ENCODE data around the gene SAPCD2.
A peak's percentile ranks its signal among the peaks of the same experiment; 100 is the strongest.

SAPCD2 gene

DNA sequence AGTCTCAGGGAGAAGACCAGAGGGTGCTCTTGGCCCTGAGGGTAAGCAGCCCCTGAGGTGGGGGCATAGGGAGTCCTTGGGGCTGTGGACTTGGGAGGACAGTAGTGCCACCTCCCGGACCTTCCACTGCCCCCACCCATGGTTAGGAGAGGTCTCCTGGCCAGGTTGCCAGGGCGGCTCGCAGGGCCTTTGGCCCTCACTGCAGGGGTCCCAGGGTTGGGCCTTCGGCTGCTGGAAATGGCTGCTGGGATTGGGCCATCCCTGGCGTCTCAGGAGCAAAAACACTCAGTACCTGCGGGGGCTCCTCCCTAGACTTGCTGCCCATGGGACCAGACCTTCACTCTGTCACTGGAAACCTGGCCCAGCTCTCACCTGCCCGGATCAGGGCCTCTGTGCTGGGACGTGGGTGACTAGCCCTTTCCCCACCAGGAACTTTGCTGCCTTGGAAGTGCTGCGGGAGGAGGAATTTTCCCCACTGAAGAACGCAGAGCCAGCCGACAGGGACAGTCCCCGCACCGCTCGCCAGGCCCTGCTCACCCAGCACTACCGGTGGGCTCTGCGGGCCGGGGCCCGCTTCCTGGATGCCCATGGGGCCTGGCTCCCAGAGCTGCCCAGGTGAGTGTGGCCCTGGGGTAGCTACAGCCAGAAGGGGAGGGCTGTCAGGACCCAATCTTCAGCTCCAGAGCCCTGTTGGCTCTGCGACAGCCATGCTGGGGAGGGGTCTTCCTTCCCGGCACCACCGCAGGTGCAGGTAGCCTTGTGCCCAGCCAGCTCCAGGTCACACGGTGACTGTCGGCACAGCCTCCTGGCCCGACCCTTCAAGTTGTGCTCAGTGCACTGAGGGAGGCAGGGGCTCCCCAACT lies 10.1 kb upstream of the SAPCD2 start:
- no peak for DNase-seq

DNA sequence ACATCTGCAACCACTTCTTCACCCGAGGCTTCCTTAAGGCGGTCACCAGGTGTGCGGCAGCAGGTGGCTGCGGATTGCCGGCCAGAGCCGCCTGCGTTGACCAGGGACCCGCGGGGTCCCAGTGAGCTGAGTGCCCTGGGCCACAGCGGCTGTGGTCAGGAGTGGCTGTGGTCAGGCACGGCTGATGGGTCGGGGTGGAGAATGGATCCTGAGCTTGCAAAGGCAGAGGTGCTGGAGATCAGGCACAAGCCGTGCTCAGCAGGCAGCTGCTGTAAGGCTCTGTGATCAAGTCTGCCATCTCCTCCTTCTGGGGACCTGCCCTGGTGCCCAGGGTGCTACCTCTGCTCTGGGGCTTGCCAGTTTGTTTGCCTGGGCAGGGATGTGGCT lies 9.0 kb upstream of the SAPCD2 start:
- DNase-seq, result no peak

DNA sequence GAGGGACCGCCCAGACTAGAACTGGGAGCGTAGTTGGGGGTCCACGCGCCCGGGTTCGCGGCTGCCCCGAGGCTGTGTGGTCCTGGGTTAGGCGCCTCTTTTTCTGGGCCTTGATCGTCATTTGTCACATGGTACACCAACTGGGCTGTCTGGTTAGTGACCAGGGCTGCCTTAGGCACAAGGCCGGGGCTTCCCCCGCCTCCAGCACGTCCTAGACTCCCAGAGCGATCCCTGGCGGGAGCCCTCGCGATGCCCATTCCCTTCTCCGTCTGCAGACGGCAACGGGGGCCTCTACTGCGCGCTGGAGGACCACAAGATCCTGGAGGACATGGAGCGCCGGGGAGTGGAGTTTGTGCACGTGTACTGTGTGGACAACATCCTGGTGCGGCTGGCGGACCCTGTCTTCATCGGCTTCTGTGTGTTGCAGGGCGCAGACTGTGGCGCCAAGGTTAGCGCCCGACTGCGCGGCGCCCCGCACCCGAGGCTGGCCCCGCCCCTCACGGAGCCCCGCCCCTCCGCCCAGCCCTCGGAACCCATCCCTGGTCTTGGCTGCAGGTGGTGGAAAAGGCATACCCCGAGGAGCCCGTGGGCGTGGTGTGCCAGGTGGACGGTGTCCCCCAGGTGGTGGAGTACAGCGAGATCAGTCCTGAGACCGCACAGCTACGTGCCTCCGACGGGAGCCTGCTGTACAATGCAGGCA lies 8.5 kb upstream of the SAPCD2 start:
- no peak for DNase-seq

DNA sequence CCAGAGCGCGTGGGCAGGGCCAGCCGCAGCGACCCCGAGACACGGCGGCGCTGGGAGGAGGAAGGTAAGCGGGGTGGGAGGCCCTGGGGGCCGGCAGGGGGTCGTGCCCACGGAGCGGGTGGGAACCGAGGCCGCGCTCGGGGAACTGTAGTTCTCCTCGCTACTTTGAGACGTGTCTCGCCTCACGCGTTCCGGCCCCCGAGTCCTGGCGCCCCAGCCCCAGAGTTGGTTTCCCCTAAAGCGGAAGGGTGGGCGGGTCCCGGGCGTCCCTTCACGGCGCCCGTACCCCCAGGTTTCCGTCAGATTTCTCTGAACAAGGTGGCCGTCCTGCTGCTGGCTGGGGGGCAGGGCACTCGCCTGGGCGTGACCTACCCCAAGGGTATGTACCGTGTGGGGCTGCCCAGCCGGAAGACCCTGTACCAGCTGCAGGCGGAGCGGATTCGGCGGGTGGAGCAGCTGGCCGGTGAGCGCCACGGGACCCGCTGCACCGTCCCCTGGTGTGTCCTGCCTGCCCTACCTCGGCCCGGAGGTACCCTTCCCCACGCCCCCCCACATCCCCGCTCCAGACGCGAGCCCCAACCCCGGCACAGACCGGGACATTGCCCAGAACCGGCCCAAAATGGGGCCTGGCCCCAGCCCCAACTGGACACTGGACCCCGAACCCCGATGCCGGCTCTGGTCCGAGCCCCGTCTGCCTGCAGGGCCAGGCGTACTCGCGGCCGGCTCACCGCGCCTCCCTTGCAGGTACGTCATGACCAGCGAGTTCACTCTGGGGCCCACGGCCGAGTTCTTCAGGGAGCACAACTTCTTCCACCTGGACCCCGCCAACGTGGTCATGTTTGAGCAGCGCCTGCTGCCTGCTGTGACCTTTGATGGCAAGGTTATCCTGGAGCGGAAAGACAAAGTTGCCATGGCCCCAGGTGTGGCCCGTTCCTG lies 7.7 kb upstream of the SAPCD2 start:
- peak; percentile 74 for DNase-seq

DNA sequence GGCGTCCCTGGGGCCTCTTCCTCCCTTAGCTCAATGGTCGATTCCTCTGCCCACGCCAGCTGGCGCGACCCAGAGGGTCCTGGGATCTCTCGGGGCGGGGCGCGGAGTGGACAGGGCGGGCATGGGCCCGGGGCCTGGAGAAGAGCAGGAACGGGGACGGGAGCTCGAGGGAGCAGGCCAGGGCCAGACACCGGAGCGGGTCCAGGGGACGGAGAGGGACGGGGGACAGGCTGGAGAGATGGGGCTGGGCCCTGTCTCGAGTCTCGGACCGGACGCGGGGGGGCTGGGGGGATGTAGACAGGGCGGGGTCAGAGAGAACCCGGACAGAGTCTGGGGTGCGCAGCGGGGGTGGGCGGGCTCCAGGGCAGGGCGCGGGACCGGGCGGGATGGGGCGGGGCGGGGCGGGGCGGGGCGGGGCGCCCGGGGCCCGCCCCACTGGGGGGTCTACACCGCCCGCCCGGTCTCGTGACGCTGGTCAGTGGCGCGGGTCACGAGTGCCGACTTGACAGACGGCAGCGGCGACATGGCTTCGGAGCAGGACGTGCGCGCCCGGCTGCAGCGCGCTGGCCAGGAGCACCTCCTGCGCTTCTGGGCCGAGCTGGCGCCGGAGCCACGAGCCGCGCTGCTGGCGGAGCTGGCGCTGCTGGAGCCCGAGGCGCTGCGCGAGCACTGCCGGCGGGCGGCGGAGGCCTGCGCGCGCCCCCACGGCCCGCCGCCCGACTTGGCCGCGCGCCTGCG lies 6.8 kb upstream of the SAPCD2 start, which contains the start of gene UAP1L1:
Gene UAP1L1, plus strand, starts transcription at position 508 of the 738 bp plus-strand sequence. Its CDS starts 16 bp downstream, at position 524.
- peak; percentile 84 for DNase-seq

DNA sequence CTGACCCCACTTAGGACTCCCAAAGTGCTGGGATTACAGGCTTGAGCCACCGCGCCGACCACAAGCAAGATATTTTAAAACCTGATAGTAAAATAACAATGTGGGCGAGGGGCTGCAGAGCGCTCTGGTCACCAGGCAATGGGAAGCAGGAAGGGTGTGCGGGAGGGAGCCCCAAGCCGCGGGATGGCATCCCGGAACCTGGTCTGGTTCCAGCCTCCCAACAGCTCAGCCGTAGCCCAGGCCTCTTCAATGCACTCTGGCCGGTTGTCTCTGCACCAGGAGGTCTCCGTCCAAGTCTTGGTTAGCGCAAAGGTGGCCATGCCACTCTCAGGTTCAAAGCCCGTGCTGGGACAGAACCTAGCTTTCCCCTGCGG lies 6.3 kb upstream of the SAPCD2 start:
- DNase-seq, result no peak

DNA sequence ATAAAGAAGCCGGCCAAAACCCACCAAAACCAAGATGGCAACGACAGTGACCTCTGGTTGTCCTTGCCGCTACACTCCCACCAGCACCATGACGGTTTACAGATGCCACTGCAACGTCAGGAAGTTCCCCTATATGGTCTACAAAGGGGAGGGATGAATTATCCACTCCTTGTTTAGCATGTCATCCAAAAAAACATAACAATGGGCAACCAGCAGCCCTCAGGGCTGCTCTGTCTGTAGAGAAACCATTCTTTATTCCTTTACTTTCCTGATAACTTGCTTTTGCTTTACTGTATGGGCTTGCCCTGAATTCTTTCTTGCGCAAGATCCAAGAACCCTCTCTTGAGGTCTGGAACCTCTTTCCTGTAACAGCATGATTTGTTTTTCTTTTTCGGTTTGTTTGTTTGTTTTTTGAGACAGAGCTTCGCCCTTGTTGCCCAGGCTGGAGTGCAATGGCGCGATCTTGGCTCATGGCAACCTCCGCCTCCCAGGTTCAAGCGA lies 5.0 kb upstream of the SAPCD2 start:
- no peak for DNase-seq

DNA sequence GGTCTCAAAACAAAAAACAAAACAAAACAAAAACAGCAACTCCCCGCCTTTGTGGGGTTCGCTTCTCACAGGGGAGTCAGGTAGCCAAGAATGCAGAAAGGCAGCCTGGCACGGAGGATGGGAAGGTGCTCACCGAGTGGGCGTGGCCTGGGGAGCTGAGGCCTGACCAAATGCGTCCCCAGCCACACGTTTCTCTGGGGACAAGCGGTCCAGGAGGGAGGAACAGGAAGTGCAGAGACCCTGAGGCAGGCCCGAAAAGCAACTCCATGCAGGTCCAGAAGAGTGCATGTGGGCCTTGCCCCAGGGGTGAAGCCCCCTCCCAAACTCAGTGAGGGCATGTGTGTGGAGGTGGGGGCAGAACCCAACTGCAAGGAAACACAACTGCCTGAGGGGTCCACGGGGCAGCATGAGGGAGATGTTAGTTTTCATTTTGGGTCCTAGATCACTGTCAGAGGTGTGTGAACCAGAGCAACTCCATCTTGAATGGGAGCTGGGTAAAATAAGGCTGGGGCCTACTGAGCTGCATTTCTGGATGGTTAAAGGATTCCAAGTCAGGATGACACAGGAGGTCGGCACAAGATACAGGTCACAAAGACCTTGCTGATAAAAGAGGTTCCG lies 4.4 kb upstream of the SAPCD2 start:
- no peak for DNase-seq

DNA sequence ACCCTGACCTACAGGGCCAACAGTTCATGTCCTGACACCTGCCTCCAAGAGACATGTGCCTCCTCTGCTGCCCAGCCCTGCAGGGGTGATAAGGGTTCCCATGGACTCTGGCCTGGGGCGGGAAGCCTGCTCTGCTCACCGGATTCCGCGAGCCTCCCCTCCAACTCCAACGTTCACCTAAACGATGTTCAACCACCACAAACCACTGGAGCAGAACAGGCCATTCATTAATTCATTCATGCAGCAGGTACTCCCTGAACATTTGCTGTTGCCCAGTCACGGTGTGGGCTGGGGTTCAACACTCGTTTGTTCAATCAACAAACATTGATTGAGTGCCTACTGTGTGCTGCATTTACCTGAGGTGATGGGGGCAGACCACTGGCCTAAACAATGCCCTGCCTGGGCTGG lies 3.6 kb upstream of the SAPCD2 start:
- no peak for DNase-seq

DNA sequence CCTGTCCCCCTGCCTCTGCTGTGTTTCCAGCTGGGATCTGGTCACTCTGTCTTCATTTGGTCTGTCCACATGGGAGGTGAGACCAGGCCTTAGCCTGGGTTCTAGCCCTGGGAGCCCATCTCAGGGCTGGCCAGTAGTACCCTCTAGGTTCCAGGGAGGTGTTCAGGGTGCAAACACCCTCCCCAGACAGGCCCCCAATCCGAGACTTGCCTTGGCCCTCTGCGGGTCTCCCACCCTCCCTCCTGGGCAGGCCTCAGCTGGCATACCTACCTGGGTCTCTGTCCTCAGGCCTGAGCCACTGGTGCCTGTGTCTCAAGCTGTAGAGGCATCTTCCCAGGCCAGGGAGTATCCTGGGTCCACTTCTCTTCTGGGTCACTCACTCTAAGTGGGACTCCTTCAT lies 925 bp upstream of the SAPCD2 start:
- DNase-seq, result no peak

DNA sequence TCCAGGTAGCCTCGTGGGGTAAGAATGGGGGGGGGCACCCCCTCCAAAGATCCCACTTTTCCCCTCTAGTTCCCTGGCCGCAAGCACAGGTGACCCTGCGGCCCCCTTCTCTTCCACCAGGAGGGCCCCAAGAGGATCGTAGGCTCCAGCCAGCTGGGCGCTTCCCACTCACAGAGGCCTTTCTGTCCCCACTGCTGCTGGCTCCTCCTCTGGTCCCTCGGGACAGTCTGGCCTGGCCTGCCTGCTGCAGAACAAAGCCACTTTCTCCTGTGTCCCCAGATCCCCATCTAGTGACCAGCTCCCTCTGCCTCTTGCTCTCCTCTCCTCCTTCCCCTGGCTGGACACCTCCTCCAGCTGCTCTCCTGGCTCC lies 534 bp upstream of the SAPCD2 start:
- DNase-seq, result no peak

DNA sequence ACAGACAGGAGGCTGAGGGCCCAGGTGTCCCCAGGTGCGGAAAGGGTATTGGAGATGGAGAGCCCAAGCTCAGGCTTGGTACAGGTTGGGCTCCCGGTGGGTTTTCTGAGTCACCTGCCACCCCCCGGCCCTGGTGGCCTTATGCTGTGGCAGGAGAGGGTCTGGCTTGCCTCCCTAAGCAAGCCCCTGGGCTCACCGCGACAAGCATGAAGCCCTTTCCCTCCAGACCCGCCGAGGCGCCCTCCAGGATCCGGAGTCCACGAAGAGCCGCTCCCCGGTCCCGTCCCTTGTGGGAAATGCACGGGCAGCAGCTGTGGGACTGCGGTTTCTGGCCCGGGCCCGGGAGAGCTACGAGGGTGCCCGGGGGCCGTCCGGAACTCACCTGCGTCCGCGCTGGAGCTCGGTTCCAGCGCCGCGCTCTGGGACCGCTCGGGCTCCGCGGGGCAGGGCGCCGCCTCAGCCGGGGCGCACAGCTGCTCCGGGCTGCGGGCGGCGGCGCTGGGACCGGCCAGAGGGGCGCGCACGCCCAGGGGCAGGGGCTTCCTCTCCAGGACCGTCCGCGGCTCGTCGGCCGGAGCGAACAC lies 757 bp downstream of the SAPCD2 start:
- no peak for DNase-seq

DNA sequence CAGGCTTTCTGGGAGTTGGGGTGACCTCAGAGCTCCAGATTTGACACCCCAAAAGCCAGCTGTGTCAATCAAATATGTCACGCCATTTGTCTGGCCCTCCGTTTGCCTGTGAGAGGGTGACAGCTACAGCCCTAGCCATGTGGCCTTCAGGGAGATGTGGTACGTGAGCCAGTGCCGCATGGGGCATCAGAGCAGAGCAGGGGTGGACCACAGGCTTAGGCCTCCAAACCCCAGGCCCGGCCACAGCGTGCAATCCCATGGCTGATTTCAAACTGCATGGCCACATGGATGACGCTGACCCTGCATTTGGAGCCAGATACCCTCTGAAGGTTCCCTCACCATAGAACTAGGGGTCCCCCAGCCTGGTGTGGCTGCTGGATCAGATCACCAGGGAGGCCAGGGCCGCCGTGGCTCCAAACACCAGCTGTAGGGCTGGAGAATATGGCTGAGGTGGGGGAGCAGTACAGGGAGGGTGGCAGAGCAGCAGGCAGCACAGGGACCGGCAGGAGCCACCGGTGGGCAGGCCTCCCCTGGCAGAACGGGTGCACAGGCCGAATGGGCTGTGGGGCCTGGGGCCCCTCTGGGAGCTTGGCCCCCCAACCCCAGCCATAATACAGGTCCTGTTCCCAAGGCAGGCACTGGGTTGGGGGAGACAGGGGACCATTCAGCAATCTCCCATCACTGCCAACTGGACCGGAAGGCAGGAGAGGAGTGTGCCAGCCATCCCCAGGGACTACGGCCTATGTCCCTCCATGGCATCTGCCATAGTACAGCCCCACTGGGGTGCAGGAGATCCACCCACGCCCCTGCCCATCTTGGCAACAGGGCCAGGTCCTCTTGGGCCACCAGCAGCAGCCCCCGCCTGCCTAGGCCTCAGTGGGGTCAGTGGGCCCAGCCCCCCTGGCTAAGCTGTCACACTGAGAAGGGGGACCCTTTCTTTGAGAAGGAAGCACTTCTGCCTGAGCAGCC lies 1.5 kb downstream of the SAPCD2 start:
- no peak for DNase-seq

DNA sequence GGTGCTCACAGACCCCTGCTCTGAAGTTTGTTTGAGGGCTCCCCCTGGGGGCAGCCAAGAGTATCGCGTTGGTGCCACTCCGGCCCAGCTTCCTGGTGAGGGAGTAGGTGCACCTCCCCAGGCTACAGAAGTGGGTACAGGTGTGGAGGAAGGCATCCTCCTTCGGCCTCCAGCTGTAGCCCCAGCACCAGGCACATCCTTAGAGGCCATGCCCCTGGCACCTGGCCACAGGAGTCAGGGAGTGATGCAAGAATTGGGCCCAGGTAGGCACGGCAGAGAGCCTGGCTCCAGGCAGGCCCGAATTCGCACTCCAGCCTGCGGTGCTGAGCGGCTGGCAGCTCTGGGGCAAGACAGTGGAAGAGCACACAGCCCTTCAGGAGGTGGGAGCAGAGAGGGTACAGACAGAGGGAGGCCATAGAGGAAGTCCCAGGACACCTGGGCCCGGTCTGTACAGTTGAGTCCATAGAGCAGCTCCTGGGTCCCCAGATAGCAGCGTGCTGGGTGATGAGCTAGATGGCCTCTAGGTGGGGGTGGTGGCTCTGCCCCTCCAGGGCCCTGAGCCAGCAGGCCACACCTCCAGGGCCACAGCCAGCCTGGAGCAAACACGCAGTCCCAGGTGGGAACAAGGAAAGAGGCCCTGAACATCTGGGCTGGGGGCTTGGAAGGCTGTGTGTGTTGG lies 2.4 kb downstream of the SAPCD2 start:
- peak; percentile 95 for DNase-seq

DNA sequence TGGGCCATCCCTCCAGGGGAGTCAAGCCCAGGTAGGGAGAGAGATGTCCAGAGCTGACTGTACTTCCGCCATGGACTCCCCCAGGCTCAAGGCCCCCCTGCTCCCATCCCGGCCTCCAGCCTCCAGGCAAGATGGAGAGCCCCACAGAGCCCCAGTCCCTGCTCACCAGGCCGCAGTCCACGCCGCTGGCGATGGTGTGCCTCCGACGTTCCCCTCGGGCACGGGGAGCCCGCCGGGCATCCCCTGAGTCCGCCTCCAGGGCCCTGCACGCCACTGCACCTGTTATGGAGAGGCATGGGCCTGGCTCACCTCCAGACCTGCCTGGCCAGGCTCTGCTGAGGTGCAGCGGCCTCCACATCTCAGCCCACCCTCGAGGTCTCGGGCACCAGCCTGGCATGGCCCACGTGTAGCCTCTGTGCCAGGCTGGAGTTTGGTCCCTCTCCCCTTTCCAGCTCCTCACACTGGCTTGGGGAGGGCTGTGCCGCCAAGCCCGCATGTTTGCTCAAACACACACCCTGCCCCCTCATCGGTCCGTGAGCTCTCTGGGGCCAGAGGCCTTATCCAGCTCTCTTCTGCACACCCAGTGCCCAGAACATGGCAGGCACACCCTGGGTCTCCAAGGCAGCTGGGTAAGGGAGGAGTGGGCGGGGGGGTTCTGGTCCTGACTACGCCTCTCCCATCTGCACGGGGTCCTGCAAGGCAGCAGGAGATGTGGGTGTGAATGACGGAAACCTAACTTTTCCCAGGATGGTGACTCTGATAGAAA lies 4.1 kb downstream of the SAPCD2 start:
- no peak for DNase-seq

DNA sequence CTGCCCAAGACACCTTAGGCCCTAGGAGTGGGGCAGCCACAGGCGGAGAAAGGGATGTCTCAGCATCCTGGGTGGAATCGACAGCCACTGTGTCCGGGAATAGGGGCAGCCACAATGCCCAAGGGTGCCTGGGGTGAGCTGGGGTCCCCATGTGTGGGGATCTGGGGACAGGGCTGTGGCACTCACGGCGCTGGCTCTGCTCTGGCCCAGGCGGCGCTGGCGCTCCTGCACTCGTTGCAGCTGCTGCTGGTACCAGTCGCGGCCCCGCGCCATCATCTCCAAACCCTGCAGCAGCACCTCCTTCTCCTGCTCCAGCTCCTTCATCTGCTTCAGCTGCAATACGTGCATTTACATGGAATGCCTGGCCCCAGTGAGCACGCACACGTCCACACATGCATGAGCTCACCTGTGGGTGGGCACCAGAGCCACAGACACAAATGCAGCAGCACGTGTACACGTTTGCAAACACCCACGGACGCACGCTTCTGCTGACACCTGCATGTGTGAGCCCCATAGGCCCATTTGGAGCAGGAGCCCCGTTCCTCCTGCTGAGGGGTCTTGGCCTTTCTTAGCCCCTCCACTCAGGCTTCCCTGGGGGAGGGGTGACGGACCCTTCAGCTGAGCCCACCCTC lies 4.9 kb downstream of the SAPCD2 start:
- DNase-seq, result no peak

DNA sequence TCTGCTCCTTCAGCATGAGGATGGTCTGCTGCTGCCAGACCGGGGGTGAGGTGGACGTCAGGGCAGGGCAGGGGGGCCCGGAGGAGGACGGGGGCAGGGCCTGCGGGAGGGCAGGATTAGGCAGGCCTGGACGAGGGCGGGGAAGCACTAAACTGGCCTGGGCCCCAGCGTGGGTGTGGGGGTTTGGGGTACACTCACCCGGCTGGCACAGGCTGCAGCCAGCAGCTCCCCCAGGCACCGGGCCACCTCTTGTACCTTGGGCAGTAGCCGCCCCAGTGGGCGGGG lies 5.5 kb downstream of the SAPCD2 start:
- no peak for DNase-seq

DNA sequence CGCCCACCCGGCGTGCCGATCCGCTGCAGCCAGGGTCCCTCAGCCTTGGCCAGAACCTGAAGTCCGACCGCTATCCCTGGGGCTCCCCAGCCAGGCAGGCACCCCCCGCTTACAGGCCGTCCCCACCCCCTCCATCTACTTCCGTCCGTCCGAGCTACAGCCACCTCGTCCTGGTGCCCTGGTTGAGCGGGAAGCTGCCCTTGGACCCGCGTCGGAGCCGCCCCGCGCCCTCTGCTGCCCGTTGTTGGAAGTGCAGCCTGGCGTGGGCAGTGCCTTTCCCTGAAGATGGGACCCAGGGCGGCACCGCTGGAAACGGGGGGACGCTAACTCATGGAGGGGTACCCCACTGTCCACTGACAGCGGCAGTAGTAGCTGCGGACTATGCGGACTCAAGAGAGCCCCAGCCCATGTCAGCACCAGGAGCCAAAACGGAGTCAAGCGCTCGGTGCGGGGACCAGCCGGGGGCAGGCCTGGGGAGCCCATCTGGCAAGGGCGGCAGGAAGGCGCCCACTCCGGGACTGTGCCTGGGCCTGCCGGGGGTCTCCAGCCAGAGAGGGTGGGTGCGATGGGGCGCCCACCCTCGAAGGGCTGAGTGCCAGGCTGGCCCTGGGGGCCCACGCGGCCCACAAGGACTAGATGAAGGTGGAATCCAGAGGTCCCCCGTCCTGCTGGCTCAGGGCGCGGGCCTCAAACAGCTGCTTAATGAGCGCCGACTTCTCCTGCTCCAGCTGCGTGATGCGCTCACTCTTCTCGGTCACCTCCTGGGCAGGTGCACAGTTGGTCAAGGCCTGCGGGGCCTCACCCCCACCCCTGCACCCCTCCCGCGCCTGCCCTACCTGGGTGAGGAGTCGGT lies 6.1 kb downstream of the SAPCD2 start:
- DNase-seq, result peak; percentile 88

Data from activated effector memory CD4-positive, alpha-beta T cell treated with anti-CD3 and anti-CD28 coated beads, Interleukin-2, amount 50 U/mL, for 16 hours (primary cell).